H9 (cell line): ENCODE results near the gene SLC4A1. TPM values are rescaled to one million over a fixed set of nuclear protein-coding genes. Genes with fewer than 3 reads are reported as not detected.

Experiments
- DNase-seq: peaks from one replicate; pipeline ENCODE4 v3.0.0-alpha.2; 2017
- H2AFZ ChIP-seq: one replicate; pipeline ENCODE4 v1.6.1; 2013; ENCODE audit warnings: mild to moderate bottlenecking, low read length, control low read depth, moderate library complexity
- H2AK5ac ChIP-seq: 2 replicates; pipeline ENCODE4 v1.6.1; 2013; ENCODE audit warnings: low read length, control low read depth, mixed read lengths; ENCODE audit not compliant: insufficient read length
- H2BK120ac ChIP-seq: one replicate; pipeline ENCODE4 v1.6.1; 2013; ENCODE audit warnings: low read depth, mild to moderate bottlenecking, low read length, control low read depth, inconsistent platforms; ENCODE audit not compliant: poor library complexity, severe bottlenecking
- H2BK12ac ChIP-seq: 2 replicates; pipeline ENCODE4 v1.6.1; 2013; ENCODE audit warnings: low read length, control low read depth, mixed read lengths, low read depth; ENCODE audit not compliant: insufficient read length
- H2BK15ac ChIP-seq: 2 replicates; pipeline ENCODE4 v1.6.1; 2013; ENCODE audit warnings: low read depth, low read length, control low read depth
- H2BK20ac ChIP-seq: one replicate; pipeline ENCODE4 v1.6.1; 2013; ENCODE audit warnings: low read depth, mild to moderate bottlenecking, low read length, control low read depth, inconsistent platforms; ENCODE audit not compliant: poor library complexity, severe bottlenecking
- H2BK5ac ChIP-seq: 2 replicates; pipeline ENCODE4 v1.6.1; 2013; ENCODE audit warnings: low read length, control low read depth, mixed read lengths; ENCODE audit not compliant: insufficient read length
- H3K14ac ChIP-seq: 2 replicates; pipeline ENCODE4 v1.6.1; 2013; ENCODE audit warnings: low read length, control low read depth; ENCODE audit not compliant: insufficient read depth
- H3K18ac ChIP-seq: 2 replicates; pipeline ENCODE4 v1.6.1; 2013; ENCODE audit warnings: low read depth, mild to moderate bottlenecking, mixed read lengths, low read length, control low read depth; ENCODE audit not compliant: insufficient read length
- H3K23ac ChIP-seq: 2 replicates; pipeline ENCODE4 v1.6.1; 2013; ENCODE audit warnings: low read length, control low read depth, mixed read lengths, low read depth; ENCODE audit not compliant: insufficient read length
- H3K23me2 ChIP-seq: 2 replicates; pipeline ENCODE4 v1.6.1; 2013; ENCODE audit warnings: low read depth, mild to moderate bottlenecking, mixed read lengths, low read length, control low read depth; ENCODE audit not compliant: insufficient read length, poor library complexity, severe bottlenecking
- H3K27ac ChIP-seq: 2 replicates; pipeline ENCODE4 v1.5.1; 2013; ENCODE audit warnings: low read length, control low read depth, mixed read lengths, low read depth; ENCODE audit not compliant: insufficient read length
- H3K27me3 ChIP-seq: 2 replicates; pipeline ENCODE4 v1.6.1; 2013; ENCODE audit warnings: low read length, control low read depth, inconsistent platforms; ENCODE audit not compliant: insufficient read depth
- H3K4ac ChIP-seq: 2 replicates; pipeline ENCODE4 v1.6.1; 2013; ENCODE audit warnings: low read depth, mild to moderate bottlenecking, control low read depth, inconsistent platforms, low read length, moderate library complexity
- H3K4me1 ChIP-seq: 2 replicates; pipeline ENCODE4 v1.6.1; 2013; ENCODE audit warnings: low read length, control low read depth, inconsistent platforms; ENCODE audit not compliant: insufficient read depth
- H3K4me2 ChIP-seq: 2 replicates; pipeline ENCODE4 v1.6.1; 2013; ENCODE audit warnings: low read length, control low read depth, mixed read lengths; ENCODE audit not compliant: insufficient read length, insufficient read depth
- H3K56ac ChIP-seq: 2 replicates; pipeline ENCODE4 v1.6.1; 2013; ENCODE audit warnings: low read depth, mild to moderate bottlenecking, mixed read lengths, low read length, control low read depth; ENCODE audit not compliant: insufficient read length
- H3K79me1 ChIP-seq: 2 replicates; pipeline ENCODE4 v1.6.1; 2013; ENCODE audit warnings: low read depth, mild to moderate bottlenecking, moderate library complexity, low read length, control low read depth, inconsistent platforms; ENCODE audit not compliant: insufficient read depth, poor library complexity, severe bottlenecking
- H3K79me2 ChIP-seq: 2 replicates; pipeline ENCODE4 v1.6.1; 2013; ENCODE audit warnings: low read length, control low read depth, inconsistent platforms; ENCODE audit not compliant: insufficient read depth
- H3K9ac ChIP-seq: 2 replicates; pipeline ENCODE4 v1.6.1; 2013; ENCODE audit warnings: low read length, control low read depth, mixed read lengths; ENCODE audit not compliant: insufficient read length; ENCODE audit errors: extremely low read depth
- H3K9me3 ChIP-seq: one replicate; pipeline ENCODE4 v1.6.1; 2013; ENCODE audit warnings: low read depth, low read length, inconsistent platforms; ENCODE audit not compliant: control insufficient read depth
- H3T11ph ChIP-seq: one replicate; pipeline ENCODE4 v1.6.1; 2013; ENCODE audit warnings: mild to moderate bottlenecking, low read length, control low read depth, inconsistent platforms
- H4K20me1 ChIP-seq: one replicate; pipeline ENCODE4 v1.6.1; 2013; ENCODE audit not compliant: control insufficient read depth, insufficient read length, insufficient read depth
- H4K5ac ChIP-seq: 2 replicates; pipeline ENCODE4 v1.6.1; 2013; ENCODE audit warnings: low read depth, mild to moderate bottlenecking, mixed read lengths, low read length, control low read depth; ENCODE audit not compliant: insufficient read length
- H4K8ac ChIP-seq: replicated peaks from 2 replicates; pipeline ENCODE4 v1.6.1; 2013; ENCODE audit warnings: low read length, control low read depth, mixed read lengths, low read depth; ENCODE audit not compliant: insufficient read length
- H4K91ac ChIP-seq: 2 replicates; pipeline ENCODE4 v1.6.1; 2013; ENCODE audit warnings: low read depth, mild to moderate bottlenecking, moderate library complexity, mixed read lengths, low read length, control low read depth; ENCODE audit not compliant: insufficient read length
- H3K27ac Mint-ChIP-seq, 3 experiments: 2 replicates in 2 of 3; 3 replicates in 1 of 3; pipeline ENCODE4 v1.8.0; 2020 to 2021; ENCODE audit warnings: mixed read lengths in 3 of 3, mild to moderate bottlenecking in 1 of 3, moderate library complexity in 1 of 3
- H3K27me3 Mint-ChIP-seq: 2 replicates; pipeline ENCODE4 v1.8.0; 2021; ENCODE audit warnings: low read depth, mild to moderate bottlenecking, moderate library complexity, mixed read lengths
- H3K36me3 Mint-ChIP-seq, 3 experiments: 2 replicates in 2 of 3; 3 replicates in 1 of 3; pipeline ENCODE4 v1.8.0; 2020 to 2021; ENCODE audit warnings: low read depth in 3 of 3, mixed read lengths in 3 of 3; ENCODE audit not compliant: insufficient read depth in 1 of 3
- H3K4me1 Mint-ChIP-seq, 2 experiments: 2 replicates each; pipeline ENCODE4 v1.8.0; 2020; ENCODE audit warnings: mixed read lengths in 2 of 2
- H3K4me3 Mint-ChIP-seq, 2 experiments: 2 replicates in 1 of 2; 3 replicates in 1 of 2; pipeline ENCODE4 v1.8.0; 2020 to 2021; ENCODE audit warnings: mild to moderate bottlenecking in 2 of 2, mixed read lengths in 2 of 2, moderate library complexity in 1 of 2
- H3K9me3 Mint-ChIP-seq, 2 experiments: 2 replicates in 1 of 2; 3 replicates in 1 of 2; pipeline ENCODE4 v1.8.0; 2020; ENCODE audit warnings: mild to moderate bottlenecking in 2 of 2, mixed read lengths in 2 of 2, moderate library complexity in 1 of 2
- CTCF ChIP-seq: fragments of 200-600 bp; sonication (generic); conservative IDR thresholded peaks from 3 replicates; pipeline ENCODE4 v1.8.0; 2021; ENCODE audit warnings: antibody characterized with exemption, mild to moderate bottlenecking
- WGBS: extraction: QIAGEN DNeasy Blood & Tissue Kit; methylation state at CpG from one replicate; pipeline ENCODE4 v1.1.7; 2013; ENCODE audit warnings: missing lambda C conversion rate, low lambda C conversion rate, mixed read lengths; ENCODE audit not compliant: insufficient read length; ENCODE audit errors: extremely low coverage; 5-methylcytosine and 5-hydroxymethylcytosine counted together
- total RNA-seq: library from RNA; stranded (reverse); gene quantifications from 2 replicates; pipeline ENCODE4 v1.2.1, GENCODE V29; 2021

SLC4A1 gene
- total RNA-seq, 1 experiment from 2014 or later: not detected

GRCh38 chr17:44200478-44201155, 67.3 kb downstream of the SLC4A1 start:
- peaks cover 6% of the 10 kb centered on the region for H3K23me2 ChIP-seq
- Mint-ChIP-seq H3K4me1 (peaks cover 32% of the 10 kb centered on the region in 2 experiments), H3K4me3 (peak overlapping the region; percentile 90 to 92), H3K36me3 (peaks cover 12 to 27% (median 25%) of the 10 kb centered on the region in 3 experiments; a peak in 6 of 7 replicates), H3K9me3 (no peaks in the 10 kb centered on the region), H3K27ac (peak overlapping the region; percentile 92 to 99 (median 99)), H3K27me3 (no peaks in the 10 kb centered on the region; the same call in 1 of the 2 replicates)
- no peak for DNase-seq
- no peak overlapping the region for H3T11ph ChIP-seq
- peak overlapping the region; percentile 73 for H3K9ac ChIP-seq
- no peak overlapping the region for H2BK20ac ChIP-seq
- no peak overlapping the region for H2AFZ ChIP-seq
- no peak overlapping the region for H3K4ac ChIP-seq
- H4K8ac ChIP-seq: no peak overlapping the region
- H3K79me1 ChIP-seq: no peaks in the 10 kb centered on the region
- no peak overlapping the region for H2BK15ac ChIP-seq
- H3K4me2 ChIP-seq: peak overlapping the region; percentile 65
- H3K9me3 ChIP-seq: no peaks in the 10 kb centered on the region
- H2BK12ac ChIP-seq: no peak overlapping the region
- no peak overlapping the region for H3K56ac ChIP-seq
- H2BK120ac ChIP-seq: no peak overlapping the region
- TF ChIP-seq CTCF: no peak
- H3K23ac ChIP-seq: no peak overlapping the region
- H3K27me3 ChIP-seq: no peaks in the 10 kb centered on the region
- 0 out of 2 replicates have a peak, but pooled peaks cover 2% of the 10 kb centered on the region for H3K4me1 ChIP-seq
- H2BK5ac ChIP-seq: no peak overlapping the region
- no peak overlapping the region for H2AK5ac ChIP-seq
- WGBS: no CpG with 5 or more reads among the region's 36 CpGs
- no peak overlapping the region for H4K91ac ChIP-seq
- peaks cover 4% of the 10 kb centered on the region; the same call in 1 of the 2 replicates for H3K79me2 ChIP-seq
- H3K27ac ChIP-seq: no peak overlapping the region
- no peak overlapping the region for H4K5ac ChIP-seq
- peak overlapping the region; percentile 80; the same call in 1 of the 2 replicates for H3K14ac ChIP-seq
- peak overlapping the region; percentile 70 for H3K18ac ChIP-seq
- H4K20me1 ChIP-seq: no peaks in the 10 kb centered on the region
